Small intestine (tissue), 7 donors: Measurements from ENCODE around the gene CNOT6L. TPM values are rescaled to one million over a fixed set of nuclear protein-coding genes. Genes with fewer than 3 reads are reported as not detected.

Source experiments
- DNase-seq, 2 donors: peaks; one replicate each; pipeline versions ENCODE4 v3.0.0 to v3.0.0-alpha.2; 2013
- FAIRE-seq: peaks from 2 replicates; lab custom pipeline; 2012; peaks lifted over from hg19 to GRCh38; lab: Jason Lieb, UNC
- H3K27ac ChIP-seq, 3 donors: one replicate each; pipeline ENCODE4 v1.5.1; 2013; ENCODE audit warnings: low read length in 2 of 3, mild to moderate bottlenecking in 2 of 3, control low read depth in 1 of 3, inconsistent platforms in 1 of 3, low read depth in 1 of 3, moderate library complexity in 1 of 3
- H3K27me3 ChIP-seq, 3 donors: one replicate each; pipeline ENCODE4 v1.6.1; 2013; ENCODE audit warnings: low read length in 3 of 3, inconsistent platforms in 1 of 3; ENCODE audit not compliant: control insufficient read depth in 3 of 3, insufficient read depth in 3 of 3
- H3K36me3 ChIP-seq, 3 donors: one replicate each; pipeline ENCODE4 v1.6.1; 2013; ENCODE audit warnings: low read length in 3 of 3, inconsistent platforms in 1 of 3, low read depth in 1 of 3, mild to moderate bottlenecking in 1 of 3, moderate library complexity in 1 of 3; ENCODE audit not compliant: control insufficient read depth in 3 of 3, insufficient read depth in 2 of 3
- H3K4me1 ChIP-seq, 3 donors: one replicate each; pipeline ENCODE4 v1.6.1; 2013; ENCODE audit warnings: low read length in 2 of 3, inconsistent platforms in 1 of 3, low read depth in 1 of 3, mild to moderate bottlenecking in 1 of 3, moderate library complexity in 1 of 3; ENCODE audit not compliant: control insufficient read depth in 3 of 3, insufficient read depth in 2 of 3
- H3K4me3 ChIP-seq, 3 donors: one replicate each; pipeline ENCODE4 v1.5.1; 2013; ENCODE audit warnings: low read length in 3 of 3, control low read depth in 1 of 3, inconsistent platforms in 1 of 3, low read depth in 1 of 3, mild to moderate bottlenecking in 1 of 3, moderate library complexity in 1 of 3
- H3K9me3 ChIP-seq, 2 donors: one replicate each; pipeline ENCODE4 v1.6.1; 2013; ENCODE audit warnings: low read depth in 1 of 2, low read length in 1 of 2; ENCODE audit not compliant: control insufficient read depth in 2 of 2, insufficient read depth in 1 of 2
- WGBS, 3 donors: extraction: QIAGEN DNeasy Blood & Tissue Kit; methylation state at CpG; one replicate each; pipeline ENCODE4 v1.1.7; 2013; 5-methylcytosine and 5-hydroxymethylcytosine counted together
- polyA plus RNA-seq, 4 donors: library from polyadenylated mRNA; stranded (reverse) in 3 of 4; unstranded in 1 of 4; fragments of 200-250 nt in 3 of 4; fragments of 120-200 nt in 1 of 4; gene quantifications; one replicate each; pipeline versions ENCODE4 v1.2.1 to v1.2.3, GENCODE V29; 2013
- donor health status: healthy with polysubstance abuse.
- donor health status: control.
- donor health status: control.
- donor health status: Bipolar disorder and iron deficiency.
- donor health status: healthy.

Gene CNOT6L
- polyA plus RNA-seq, 4 donors = 5.9 to 31.0 (median 7.5) TPM

- Histone ChIP-seq H3K27me3 (no peaks in the 10 kb centered on the region), H3K36me3 (peaks cover 0 to 11% (median 0%) of the 10 kb centered on the region in 3 donors), H3K4me3 (no peak overlapping the region), H3K4me1 (peaks cover 0 to 7% (median 2%) of the 10 kb centered on the region in 3 donors), H3K9me3 (no peaks in the 10 kb centered on the region), H3K27ac (peak overlapping the region in 1 of 3 donors; percentile 62)
- FAIRE-seq (no peak), DNase-seq (peak in 1 of 2 donors; percentile 11)
- 51 to 54% (median 52%) methylated on average over 2 of the region's 2 CpGs for WGBS, 3 donors
Observed at GRCh38 chr4:77800483-77801259, 18.5 kb downstream of the CNOT6L start.

DNA sequence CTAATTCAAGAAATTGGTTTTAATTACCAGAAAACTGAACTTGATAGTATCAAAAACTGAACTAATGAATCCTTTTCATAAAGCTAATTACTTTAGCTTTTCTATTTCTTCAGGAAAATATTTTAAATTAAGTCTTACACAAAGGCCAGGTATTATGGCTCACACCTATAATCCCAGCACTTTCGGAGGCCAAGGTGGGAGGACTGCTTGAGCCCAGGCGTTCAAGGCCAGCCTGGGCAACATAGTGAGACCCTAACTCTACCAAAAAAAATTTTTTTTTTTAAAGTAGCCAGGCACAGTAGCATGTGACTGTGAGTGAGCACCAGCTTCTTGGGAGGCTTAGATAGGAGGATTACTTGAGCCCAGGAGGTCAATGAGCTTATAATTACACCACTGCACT lies 19.1 kb downstream of the CNOT6L start:
- Histone ChIP-seq H3K4me3 (no peak overlapping the region), H3K27ac (no peak overlapping the region), H3K36me3 (peaks cover 0 to 11% (median 0%) of the 10 kb centered on the region in 3 donors), H3K27me3 (no peaks in the 10 kb centered on the region), H3K4me1 (peaks cover 0 to 7% (median 2%) of the 10 kb centered on the region in 3 donors), H3K9me3 (no peaks in the 10 kb centered on the region)
- no peak for DNase-seq
- WGBS, 3 donors = 97 to 100% (median 98%) methylated on average over 2 of the region's 2 CpGs
- no peak for FAIRE-seq

DNA sequence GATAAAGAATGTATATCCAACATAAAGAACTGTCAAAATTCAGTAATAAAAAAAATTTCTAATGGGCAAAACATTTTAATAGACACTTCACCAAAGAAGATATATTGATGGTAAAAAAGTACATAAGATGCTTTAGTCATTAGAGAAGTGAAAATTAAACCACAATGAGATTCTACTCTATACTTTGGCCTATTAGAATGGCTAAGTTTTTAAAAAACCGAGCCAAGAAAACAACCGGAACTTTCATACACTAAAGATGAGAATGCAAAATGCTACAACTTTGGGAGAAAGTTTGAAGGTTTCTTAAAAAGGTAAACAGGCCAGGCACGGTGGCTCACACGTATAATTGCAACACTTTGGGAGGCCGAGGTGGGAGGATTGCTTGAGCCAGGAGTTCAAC lies 20.8 kb downstream of the CNOT6L start:
- 62 to 88% (median 80%) methylated on average over 5 of the region's 5 CpGs for WGBS, 3 donors
- no peak for DNase-seq
- H3K27ac ChIP-seq = no peak overlapping the region
- H3K4me3 ChIP-seq = no peak overlapping the region
- FAIRE-seq = no peak
- H3K27me3 ChIP-seq = no peaks in the 10 kb centered on the region
- H3K9me3 ChIP-seq = no peaks in the 10 kb centered on the region
- peaks cover 0 to 8% (median 0%) of the 10 kb centered on the region in 3 donors for H3K36me3 ChIP-seq
- peaks cover 0 to 7% (median 2%) of the 10 kb centered on the region in 3 donors for H3K4me1 ChIP-seq

- no peaks in the 10 kb centered on the region for H3K27me3 ChIP-seq
- H3K9me3 ChIP-seq = no peaks in the 10 kb centered on the region
- H3K27ac ChIP-seq = no peak overlapping the region
- H3K4me3 ChIP-seq = no peak overlapping the region
- peaks cover 0 to 8% (median 0%) of the 10 kb centered on the region in 3 donors for H3K36me3 ChIP-seq
- DNase-seq (no peak), FAIRE-seq (no peak)
- peaks cover 0 to 7% (median 2%) of the 10 kb centered on the region in 3 donors for H3K4me1 ChIP-seq
Observed at GRCh38 chr4:77797239-77797638, 21.9 kb downstream of the CNOT6L start.

GRCh38 chr4:77795326-77795725 lies 23.8 kb downstream of the CNOT6L start:
- H3K4me1 ChIP-seq = no peaks in the 10 kb centered on the region

GRCh38 chr4:77790146-77790545 lies 29.0 kb downstream of the CNOT6L start:
- Histone ChIP-seq H3K36me3 (peaks cover 0 to 3% (median 0%) of the 10 kb centered on the region in 3 donors), H3K4me1 (no peaks in the 10 kb centered on the region), H3K27me3 (no peaks in the 10 kb centered on the region), H3K4me3 (no peak overlapping the region), H3K9me3 (no peaks in the 10 kb centered on the region), H3K27ac (no peak overlapping the region)
- no peak for DNase-seq
- no peak for FAIRE-seq
- WGBS, 3 donors = 86 to 90% (median 90%) methylated on average over 1 of the region's 1 CpG

More at GRCh38 chr4:77795326-77795725, 23.8 kb downstream of the CNOT6L start:
- H3K36me3 ChIP-seq = peaks cover 0 to 8% (median 0%) of the 10 kb centered on the region in 3 donors
- H3K9me3 ChIP-seq = no peaks in the 10 kb centered on the region
- FAIRE-seq (no peak), DNase-seq (no peak)
- no peaks in the 10 kb centered on the region for H3K27me3 ChIP-seq
- no peak overlapping the region for H3K4me3 ChIP-seq
- 89 to 100% (median 100%) methylated on average over 1 of the region's 1 CpG for WGBS, 3 donors
- H3K27ac ChIP-seq = no peak overlapping the region

- no peaks in the 10 kb centered on the region for H3K27me3 ChIP-seq
- FAIRE-seq = no peak
- no peaks in the 10 kb centered on the region for H3K9me3 ChIP-seq
- DNase-seq = no peak
- H3K27ac ChIP-seq = no peak overlapping the region
- no peak overlapping the region for H3K4me3 ChIP-seq
- no peaks in the 10 kb centered on the region for H3K4me1 ChIP-seq
- peaks cover 0 to 7% (median 0%) of the 10 kb centered on the region in 3 donors for H3K36me3 ChIP-seq
- WGBS, 3 donors = 59 to 83% (median 68%) methylated on average over 2 of the region's 2 CpGs
Observed at GRCh38 chr4:77788990-77789389, 30.2 kb downstream of the CNOT6L start.

- H3K4me1 ChIP-seq = no peaks in the 10 kb centered on the region
- no peak overlapping the region for H3K27ac ChIP-seq
- no peak overlapping the region for H3K4me3 ChIP-seq
- no peak for FAIRE-seq
- H3K36me3 ChIP-seq = peaks cover 0 to 7% (median 0%) of the 10 kb centered on the region in 3 donors
- no peak for DNase-seq
- no peaks in the 10 kb centered on the region for H3K9me3 ChIP-seq
- 82 to 90% (median 88%) methylated on average over 3 of the region's 3 CpGs for WGBS, 3 donors
- no peaks in the 10 kb centered on the region for H3K27me3 ChIP-seq
Observed at GRCh38 chr4:77787969-77788368, 31.2 kb downstream of the CNOT6L start.
